ENCODE results near the gene ZNF880. TPM values are rescaled to one million over a fixed set of nuclear protein-coding genes. Genes with fewer than 3 reads are reported as not detected.

The ZNF880 gene
- total and polyA plus RNA-seq, 2 of the 4 experiments (the other 2 are of a cell fraction) = 17.4 to 40.3 TPM

GRCh38 chr19:52415711-52416110 is 46.0 kb downstream of the ZNF880 start:
- ChIA-PET POLR2A (ENCODE audit: unreplicated experiment) (no interaction called here), CTCF (interaction anchor here (0.6 kb wide), 1 partner anchor 13 kb away, joined by 6 read pairs; no protein-coding TSS in a partner anchor)
- intact Hi-C loops (cut with micrococcal nuclease) (no loop called here), in situ Hi-C loops (cut with MboI; ENCODE audit: low sequenced_read_pairs) (no loop called here), dilution Hi-C loops (cut with HindIII; ENCODE audit: low sequenced_read_pairs, unreplicated experiment) (no loop called here)
- Histone ChIP-seq H3K4ac (ENCODE audit: low read depth, low read length) (no peak overlapping the region), H3K27ac (ENCODE audit: insufficient read depth, low read length) (no peak overlapping the region), H3K4me2 (ENCODE audit: low read depth, low read length) (no peak overlapping the region), H2BK15ac (ENCODE audit: low read depth, low read length) (no peak overlapping the region), H2AK9ac (replicated peaks; ENCODE audit: low read depth, low read length, poor library complexity) (no peak overlapping the region), H3K9me1 (ENCODE audit: insufficient read depth, low read length) (no peaks in the 10 kb centered on the region), H3K4me1 (ENCODE audit: control insufficient read depth, insufficient read depth, low read length) (no peaks in the 10 kb centered on the region), H4K91ac (ENCODE audit: insufficient read depth, low read depth, low read length) (no peak overlapping the region), H3K56ac (ENCODE audit: extremely low read depth, insufficient read depth, low read length) (no peak overlapping the region), H3K23ac (ENCODE audit: low read depth, low read length) (no peak overlapping the region), H2BK120ac (ENCODE audit: low read depth, low read length) (no peak overlapping the region), H3K27me3 (ENCODE audit: control insufficient read depth, insufficient read depth, low read length) (no peaks in the 10 kb centered on the region), H3K14ac (replicated peaks; ENCODE audit: low read depth, low read length) (no peak overlapping the region), H2BK20ac (ENCODE audit: low read depth, low read length) (no peak overlapping the region), H3K9ac (ENCODE audit: low read depth, low read length) (no peak overlapping the region), H2BK5ac (ENCODE audit: low read depth, low read length, poor library complexity, severe bottlenecking) (no peak overlapping the region), H3K18ac (ENCODE audit: low read depth, low read length) (no peak overlapping the region), H3K9me3 (ENCODE audit: control insufficient read depth, insufficient read depth, low read length) (peaks cover 74% of the 10 kb centered on the region), H4K5ac (ENCODE audit: low read depth, low read length) (no peak overlapping the region), H3K79me1 (ENCODE audit: low read depth in 1 of 2, low read length in 2 of 2) (no peaks in the 10 kb centered on the region), H4K8ac (ENCODE audit: low read depth in 2 of 2, low read length in 2 of 2) (no peak overlapping the region), H2AFZ (replicated peaks; ENCODE audit: low read length, poor library complexity) (no peak overlapping the region), H2AK5ac (ENCODE audit: low read depth, low read length) (no peak overlapping the region), H3K4me3 (ENCODE audit: insufficient read depth, low read depth, low read length) (no peak overlapping the region), H4K20me1 (ENCODE audit: insufficient read depth, low read length) (no peaks in the 10 kb centered on the region), H3K36me3 (ENCODE audit: control insufficient read depth, insufficient read depth, low read length) (peaks cover 19% of the 10 kb centered on the region)
- no peak for TF ChIP-seq FOS (IDR thresholded peaks at IDR 0.05; ENCODE audit: low read depth, low read length)
- no peak for TF ChIP-seq RAD21 (IDR thresholded peaks at IDR 0.05; ENCODE audit: low read length)
- TF ChIP-seq RFX5 (IDR thresholded peaks at IDR 0.05; ENCODE audit: low read depth, low read length) = no peak
- TF ChIP-seq RCOR1 (IDR thresholded peaks at IDR 0.05; ENCODE audit: insufficient replicate concordance, low read length) = no peak
- TF ChIP-seq MAFK (IDR thresholded peaks at IDR 0.05; ENCODE audit: low read depth, low read length) = no peak
- TF ChIP-seq NFE2L2 (IDR thresholded peaks at IDR 0.05; ENCODE audit: low read depth, low read length) = no peak
- TF ChIP-seq CEBPB (IDR thresholded peaks at IDR 0.05; ENCODE audit: low read depth, low read length) = no peak
- no peak for TF ChIP-seq POLR2A (IDR thresholded peaks at IDR 0.05; ENCODE audit: low read depth, low read length)
- TF ChIP-seq BHLHE40 (IDR thresholded peaks at IDR 0.05; ENCODE audit: low read depth, low read length) = no peak
- TF ChIP-seq CHD1 (IDR thresholded peaks at IDR 0.05; ENCODE audit: low read depth, low read length) = no peak
- no peak for TF ChIP-seq CTCF (conservative IDR thresholded peaks at IDR 0.05; ENCODE audit: low read depth, low read length)
- WGBS, 2 experiments (ENCODE audit: extremely low coverage in 2 of 2, insufficient read length in 1 of 2) = no CpG with 5 or more reads among the region's 5 CpGs
- no peak for DNase-seq
- BruUV-seq (replicated peaks) = no TSS peak
- no peak for ATAC-seq (ENCODE audit: low read depth)

All from IMR-90 (cell line).